GM19328 (cell line): ENCODE measurements around the gene DUSP2.
"Not testable (repeated sequence)": the region's sequence is repeated elsewhere in the genome, so short reads cannot be mapped to it uniquely, and the experiment has no call there.

ENCODE experiments used
- ATAC-seq: cut with Tn5 transposase; IDR thresholded peaks from one replicate; pipeline ENCODE4 v1.9.1; 2021; ENCODE audit warnings: mild to moderate bottlenecking, moderate library complexity; ENCODE audit not compliant: unreplicated experiment

Gene DUSP2

GRCh38 chr2:96148410-96149217 is 3.4 kb upstream of the DUSP2 start:
- ATAC-seq = no peak

GRCh38 chr2:96147593-96148201 is 2.5 kb upstream of the DUSP2 start:
- ATAC-seq = no peak

GRCh38 chr2:96146881-96147592 is 1.8 kb upstream of the DUSP2 start:
- no peak for ATAC-seq

GRCh38 chr2:96146153-96146880 is 1.1 kb upstream of the DUSP2 start:
- peak; percentile 26 for ATAC-seq

GRCh38 chr2:96145848-96146152 is 560 bp upstream of the DUSP2 start:
- no peak for ATAC-seq

- ATAC-seq = no peak
Observed at GRCh38 chr2:96144481-96145035, 682 bp downstream of the DUSP2 start.

- ATAC-seq = no peak
Observed at GRCh38 chr2:96143848-96144480, 1.3 kb downstream of the DUSP2 start.

GRCh38 chr2:96143231-96143847 is 1.9 kb downstream of the DUSP2 start:
- no peak for ATAC-seq

- no peak for ATAC-seq
Observed at GRCh38 chr2:96142217-96143113, 2.8 kb downstream of the DUSP2 start.

- not testable (repeated sequence) for ATAC-seq
Observed at GRCh38 chr2:96141624-96141967, 3.6 kb downstream of the DUSP2 start.

- no peak for ATAC-seq
Observed at GRCh38 chr2:96140941-96141623, 4.2 kb downstream of the DUSP2 start.

GRCh38 chr2:96139181-96139758 is 6.0 kb downstream of the DUSP2 start:
- no peak for ATAC-seq

GRCh38 chr2:96138179-96139145 is 6.8 kb downstream of the DUSP2 start, which contains the start of gene ASTL:
ASTL (minus strand) TSS chr2:96138502; CDS start chr2:96138436, 66 bp downstream.
- ATAC-seq = no peak

GRCh38 chr2:96137321-96138178 is 7.7 kb downstream of the DUSP2 start:
- ATAC-seq = no peak

- no peak for ATAC-seq
Observed at GRCh38 chr2:96136129-96136720, 9.0 kb downstream of the DUSP2 start.

GRCh38 chr2:96135621-96136020 is 9.6 kb downstream of the DUSP2 start:
- ATAC-seq = no peak
